WTC11 (cell line): ENCODE measurements around the gene EXOC3L2. TPM values are rescaled to one million over a fixed set of nuclear protein-coding genes. Genes with fewer than 3 reads are reported as not detected.
A peak's percentile ranks its signal among the peaks of the same experiment; 100 is the strongest.
"Not testable (repeated sequence)": the region's sequence is repeated elsewhere in the genome, so short reads cannot be mapped to it uniquely, and the experiment has no call there.

ENCODE experiments used
- ATAC-seq: fragments of 200-7000 bp; cut with Tn5 transposase; 2 replicates; pipeline ENCODE4 v1.10.0; 2021; ENCODE audit warnings: mild to moderate bottlenecking, moderate library complexity
- CTCF ChIA-PET: fragments of 300-600 bp; sonication (Branson Sonifier 250); formaldehyde crosslinking; loops from one replicate; lab custom pipeline; 2021; ENCODE audit warnings: antibody characterized with exemption; lab: Charles Lee
- POLR2A ChIA-PET: fragments of 350-600 bp; sonication (Branson Sonifier 250); formaldehyde crosslinking; loops from one replicate; lab custom pipeline; 2021; ENCODE audit warnings: antibody characterized with exemption; lab: Charles Lee
- DNase-seq: peaks from one replicate; pipeline ENCODE4 v3.0.0; 2021; ENCODE audit warnings: low spot score
- H3K27ac Mint-ChIP-seq: 2 replicates; pipeline ENCODE4 v1.8.0; 2021; ENCODE audit warnings: mixed read lengths
- H3K27me3 Mint-ChIP-seq: 2 replicates; pipeline ENCODE4 v1.8.0; 2021; ENCODE audit warnings: low read depth, mild to moderate bottlenecking, moderate library complexity, mixed read lengths
- H3K36me3 Mint-ChIP-seq: 2 replicates; pipeline ENCODE4 v1.8.0; 2021; ENCODE audit warnings: mixed read lengths
- H3K4me1 Mint-ChIP-seq: 2 replicates; pipeline ENCODE4 v1.8.0; 2022; ENCODE audit warnings: mixed read lengths
- H3K4me3 Mint-ChIP-seq: 2 replicates; pipeline ENCODE4 v1.8.0; 2021; ENCODE audit warnings: mild to moderate bottlenecking, moderate library complexity, mixed read lengths
- H3K9me3 Mint-ChIP-seq: 2 replicates; pipeline ENCODE4 v1.8.0; 2021; ENCODE audit warnings: mixed read lengths
- FOXJ3 ChIP-seq: sonication (generic); formaldehyde crosslinking; IDR thresholded peaks from 2 replicates; pipeline ENCODE4 v1.9.0; 2021; ENCODE audit warnings: missing genetic modification reagents, mild to moderate bottlenecking, borderline replicate concordance
- HMGA2 ChIP-seq: fragments of 250-450 bp; sonication (Bioruptor Pico); IDR thresholded peaks from 2 replicates; pipeline ENCODE4 v1.4.0; 2021; ENCODE audit warnings: mild to moderate bottlenecking, moderate library complexity
- IRF2 ChIP-seq: sonication (generic); formaldehyde crosslinking; IDR thresholded peaks from 2 replicates; pipeline ENCODE4 v1.8.0; 2022; ENCODE audit warnings: low read depth, missing genetic modification reagents, borderline replicate concordance
- JAZF1 ChIP-seq: fragments of 250-450 bp; sonication (Bioruptor Pico); IDR thresholded peaks from 2 replicates; pipeline ENCODE4 v1.9.0; 2021; ENCODE audit warnings: moderate library complexity, mild to moderate bottlenecking, inconsistent platforms
- NR2C2 ChIP-seq: sonication (generic); formaldehyde crosslinking; IDR thresholded peaks from 2 replicates; pipeline ENCODE4 v1.8.0; 2022; ENCODE audit warnings: mild to moderate bottlenecking, missing genetic modification reagents
- RELA ChIP-seq: sonication (generic); formaldehyde crosslinking; IDR thresholded peaks from 2 replicates; pipeline ENCODE4 v1.8.1; 2022; ENCODE audit warnings: missing genetic modification reagents, mild to moderate bottlenecking, borderline replicate concordance
- SMAD3 ChIP-seq: sonication (generic); formaldehyde crosslinking; IDR thresholded peaks from 2 replicates; pipeline ENCODE4 v1.8.0; 2022; ENCODE audit warnings: missing genetic modification reagents, mild to moderate bottlenecking, borderline replicate concordance
- SMAD4 ChIP-seq: sonication (generic); formaldehyde crosslinking; IDR thresholded peaks from 2 replicates; pipeline ENCODE4 v1.8.0; 2022; ENCODE audit warnings: mild to moderate bottlenecking, missing genetic modification reagents
- ZBTB21 ChIP-seq: sonication (generic); formaldehyde crosslinking; IDR thresholded peaks from 2 replicates; pipeline ENCODE4 v1.8.1; 2023; ENCODE audit warnings: mild to moderate bottlenecking, missing genetic modification reagents, borderline replicate concordance
- ZNF138 ChIP-seq: sonication (generic); formaldehyde crosslinking; conservative IDR thresholded peaks from 2 replicates; pipeline ENCODE4 v1.8.1; 2022; ENCODE audit warnings: mild to moderate bottlenecking, moderate library complexity, missing genetic modification reagents
- ZNF219 ChIP-seq: sonication (generic); formaldehyde crosslinking; IDR thresholded peaks from 2 replicates; pipeline ENCODE4 v1.8.0; 2023; ENCODE audit warnings: missing genetic modification reagents, mild to moderate bottlenecking, borderline replicate concordance
- total RNA-seq: library from RNA; stranded (reverse); gene quantifications from 3 replicates; pipeline ENCODE4 v1.2.3, GENCODE V29; 2021
- TF ChIP-seq, protein P1 (sequence below): sonication (generic); formaldehyde crosslinking; IDR thresholded peaks from 2 replicates; pipeline ENCODE4 v1.8.0; 2023; ENCODE audit warnings: missing genetic modification reagents
- TF ChIP-seq, protein P2 (sequence below): sonication (generic); formaldehyde crosslinking; IDR thresholded peaks from 2 replicates; pipeline ENCODE4 v1.8.0; 2023; ENCODE audit warnings: missing genetic modification reagents, mild to moderate bottlenecking, borderline replicate concordance
- TF ChIP-seq, protein P3 (sequence below): fragments of 250-450 bp; sonication (Bioruptor Pico); IDR thresholded peaks from 2 replicates; pipeline ENCODE4 v1.9.0; 2021; ENCODE audit warnings: mild to moderate bottlenecking

Gene EXOC3L2
- total RNA-seq, 1 experiment from 2014 or later, result 2.7 TPM

DNA sequence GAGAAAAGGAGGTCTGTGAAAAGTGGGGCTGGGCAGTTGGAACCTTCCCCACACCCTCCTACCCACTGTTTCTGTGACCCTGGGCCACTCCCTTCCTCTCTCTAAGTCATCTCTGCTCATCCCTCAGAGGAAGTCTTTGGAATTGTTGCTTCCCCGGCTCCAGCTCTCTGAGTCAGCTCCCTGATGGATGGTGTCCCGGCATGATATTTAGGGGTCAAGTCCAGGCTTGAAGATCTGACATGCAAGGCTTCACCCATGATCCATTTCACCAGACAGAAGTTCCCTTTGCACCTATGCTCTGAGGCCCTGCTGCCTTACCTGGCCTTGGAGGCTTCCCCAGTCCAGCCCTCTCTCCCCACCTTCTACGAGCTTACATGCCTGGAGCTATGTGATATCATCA, 13.3 kb downstream of the EXOC3L2 start:
- POLR2A ChIA-PET, result interaction anchor here (0.5 kb wide), 1 partner anchor 19 kb away, joined by 4 read pairs; no protein-coding TSS in a partner anchor
- Mint-ChIP-seq H3K4me3 (no peak overlapping the region), H3K27me3 (peaks cover 74% of the 10 kb centered on the region), H3K4me1 (peaks cover 21% of the 10 kb centered on the region), H3K36me3 (no peaks in the 10 kb centered on the region), H3K9me3 (no peaks in the 10 kb centered on the region), H3K27ac (no peak overlapping the region)
- TF ChIP-seq, protein P1, sequence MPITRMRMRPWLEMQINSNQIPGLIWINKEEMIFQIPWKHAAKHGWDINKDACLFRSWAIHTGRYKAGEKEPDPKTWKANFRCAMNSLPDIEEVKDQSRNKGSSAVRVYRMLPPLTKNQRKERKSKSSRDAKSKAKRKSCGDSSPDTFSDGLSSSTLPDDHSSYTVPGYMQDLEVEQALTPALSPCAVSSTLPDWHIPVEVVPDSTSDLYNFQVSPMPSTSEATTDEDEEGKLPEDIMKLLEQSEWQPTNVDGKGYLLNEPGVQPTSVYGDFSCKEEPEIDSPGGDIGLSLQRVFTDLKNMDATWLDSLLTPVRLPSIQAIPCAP, result no peak
- no peak for TF ChIP-seq ZNF219 (CRISPR knock-in tag)
- TF ChIP-seq IRF2 (CRISPR knock-in tag), result no peak
- TF ChIP-seq SMAD4 (CRISPR knock-in tag), result no peak
- TF ChIP-seq, protein P2, sequence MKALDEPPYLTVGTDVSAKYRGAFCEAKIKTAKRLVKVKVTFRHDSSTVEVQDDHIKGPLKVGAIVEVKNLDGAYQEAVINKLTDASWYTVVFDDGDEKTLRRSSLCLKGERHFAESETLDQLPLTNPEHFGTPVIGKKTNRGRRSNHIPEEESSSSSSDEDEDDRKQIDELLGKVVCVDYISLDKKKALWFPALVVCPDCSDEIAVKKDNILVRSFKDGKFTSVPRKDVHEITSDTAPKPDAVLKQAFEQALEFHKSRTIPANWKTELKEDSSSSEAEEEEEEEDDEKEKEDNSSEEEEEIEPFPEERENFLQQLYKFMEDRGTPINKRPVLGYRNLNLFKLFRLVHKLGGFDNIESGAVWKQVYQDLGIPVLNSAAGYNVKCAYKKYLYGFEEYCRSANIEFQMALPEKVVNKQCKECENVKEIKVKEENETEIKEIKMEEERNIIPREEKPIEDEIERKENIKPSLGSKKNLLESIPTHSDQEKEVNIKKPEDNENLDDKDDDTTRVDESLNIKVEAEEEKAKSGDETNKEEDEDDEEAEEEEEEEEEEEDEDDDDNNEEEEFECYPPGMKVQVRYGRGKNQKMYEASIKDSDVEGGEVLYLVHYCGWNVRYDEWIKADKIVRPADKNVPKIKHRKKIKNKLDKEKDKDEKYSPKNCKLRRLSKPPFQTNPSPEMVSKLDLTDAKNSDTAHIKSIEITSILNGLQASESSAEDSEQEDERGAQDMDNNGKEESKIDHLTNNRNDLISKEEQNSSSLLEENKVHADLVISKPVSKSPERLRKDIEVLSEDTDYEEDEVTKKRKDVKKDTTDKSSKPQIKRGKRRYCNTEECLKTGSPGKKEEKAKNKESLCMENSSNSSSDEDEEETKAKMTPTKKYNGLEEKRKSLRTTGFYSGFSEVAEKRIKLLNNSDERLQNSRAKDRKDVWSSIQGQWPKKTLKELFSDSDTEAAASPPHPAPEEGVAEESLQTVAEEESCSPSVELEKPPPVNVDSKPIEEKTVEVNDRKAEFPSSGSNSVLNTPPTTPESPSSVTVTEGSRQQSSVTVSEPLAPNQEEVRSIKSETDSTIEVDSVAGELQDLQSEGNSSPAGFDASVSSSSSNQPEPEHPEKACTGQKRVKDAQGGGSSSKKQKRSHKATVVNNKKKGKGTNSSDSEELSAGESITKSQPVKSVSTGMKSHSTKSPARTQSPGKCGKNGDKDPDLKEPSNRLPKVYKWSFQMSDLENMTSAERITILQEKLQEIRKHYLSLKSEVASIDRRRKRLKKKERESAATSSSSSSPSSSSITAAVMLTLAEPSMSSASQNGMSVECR (CRISPR knock-in tag), result no peak
- DNase-seq (no peak), ATAC-seq (no peak)
- CTCF ChIA-PET, result interaction anchor here (1.0 kb wide), 1 partner anchor 44 kb away, joined by 3 read pairs; no protein-coding TSS in a partner anchor

DNA sequence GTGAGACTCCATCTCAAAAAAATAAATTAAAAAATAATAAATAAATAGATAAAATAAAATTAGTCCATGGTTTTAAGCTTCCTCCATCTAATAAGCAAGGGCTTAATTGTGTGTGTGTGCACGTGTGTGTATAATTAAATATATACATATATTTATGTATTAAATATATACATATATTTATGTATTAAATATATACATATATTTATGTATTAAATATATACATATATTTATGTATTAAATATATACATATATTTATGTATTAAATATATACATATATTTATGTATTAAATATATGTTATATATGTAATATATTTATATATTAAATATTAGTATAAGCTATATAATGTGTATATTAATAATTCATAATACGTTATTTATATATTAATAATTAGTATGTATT, 16.2 kb downstream of the EXOC3L2 start:
- H3K27me3 Mint-ChIP-seq, result peaks cover 55% of the 10 kb centered on the region
- CTCF ChIA-PET, result interaction anchor here (1.2 kb wide), 1 partner anchor 42 kb away, joined by 3 read pairs; no protein-coding TSS in a partner anchor
- TF ChIP-seq HMGA2 (CRISPR knock-in tag), result peak; percentile 94
- TF ChIP-seq, all 79 proteins: peak for 1; not testable (repeated sequence) for 78

DNA sequence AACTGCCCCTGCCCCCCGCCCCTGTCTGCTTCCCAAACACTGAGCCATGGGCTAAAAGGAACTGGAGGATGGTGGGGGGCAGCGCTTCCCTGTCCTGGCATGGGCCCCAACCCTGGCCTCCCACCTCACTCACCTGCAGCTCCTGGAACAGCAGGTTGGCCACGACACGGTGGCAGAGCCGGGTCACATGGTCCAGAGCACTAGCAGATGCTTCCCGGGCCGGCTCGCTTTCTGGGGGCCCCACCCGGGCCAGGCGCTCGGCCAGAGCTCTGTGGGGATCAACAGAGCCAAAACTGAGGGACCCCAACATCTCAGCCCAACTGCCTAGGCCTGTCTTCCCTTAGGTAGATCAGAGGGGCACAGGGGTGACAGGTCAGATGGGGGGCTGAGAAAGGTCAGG, 20.6 kb downstream of the EXOC3L2 start:
- TF ChIP-seq SMAD3 (no peak), FOXJ3 (CRISPR knock-in tag) (no peak), RELA (CRISPR knock-in tag) (no peak), JAZF1 (CRISPR knock-in tag) (no peak), ZBTB21 (CRISPR knock-in tag) (no peak), NR2C2 (CRISPR knock-in tag) (no peak), IRF2 (CRISPR knock-in tag) (no peak), ZNF138 (CRISPR knock-in tag) (no peak)
- TF ChIP-seq, protein P3, sequence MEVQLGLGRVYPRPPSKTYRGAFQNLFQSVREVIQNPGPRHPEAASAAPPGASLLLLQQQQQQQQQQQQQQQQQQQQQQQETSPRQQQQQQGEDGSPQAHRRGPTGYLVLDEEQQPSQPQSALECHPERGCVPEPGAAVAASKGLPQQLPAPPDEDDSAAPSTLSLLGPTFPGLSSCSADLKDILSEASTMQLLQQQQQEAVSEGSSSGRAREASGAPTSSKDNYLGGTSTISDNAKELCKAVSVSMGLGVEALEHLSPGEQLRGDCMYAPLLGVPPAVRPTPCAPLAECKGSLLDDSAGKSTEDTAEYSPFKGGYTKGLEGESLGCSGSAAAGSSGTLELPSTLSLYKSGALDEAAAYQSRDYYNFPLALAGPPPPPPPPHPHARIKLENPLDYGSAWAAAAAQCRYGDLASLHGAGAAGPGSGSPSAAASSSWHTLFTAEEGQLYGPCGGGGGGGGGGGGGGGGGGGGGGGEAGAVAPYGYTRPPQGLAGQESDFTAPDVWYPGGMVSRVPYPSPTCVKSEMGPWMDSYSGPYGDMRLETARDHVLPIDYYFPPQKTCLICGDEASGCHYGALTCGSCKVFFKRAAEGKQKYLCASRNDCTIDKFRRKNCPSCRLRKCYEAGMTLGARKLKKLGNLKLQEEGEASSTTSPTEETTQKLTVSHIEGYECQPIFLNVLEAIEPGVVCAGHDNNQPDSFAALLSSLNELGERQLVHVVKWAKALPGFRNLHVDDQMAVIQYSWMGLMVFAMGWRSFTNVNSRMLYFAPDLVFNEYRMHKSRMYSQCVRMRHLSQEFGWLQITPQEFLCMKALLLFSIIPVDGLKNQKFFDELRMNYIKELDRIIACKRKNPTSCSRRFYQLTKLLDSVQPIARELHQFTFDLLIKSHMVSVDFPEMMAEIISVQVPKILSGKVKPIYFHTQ, result no peak
- TF ChIP-seq, all 79 proteins: peak for 0
- Mint-ChIP-seq H3K4me3 (no peak overlapping the region), H3K27me3 (peaks cover 35% of the 10 kb centered on the region), H3K36me3 (no peaks in the 10 kb centered on the region), H3K4me1 (0 out of 2 replicates have a peak, but pooled peaks cover 3% of the 10 kb centered on the region), H3K9me3 (no peaks in the 10 kb centered on the region), H3K27ac (no peak overlapping the region)
- POLR2A ChIA-PET, result no interaction called here
- no peak for DNase-seq
- ATAC-seq, result no peak
- CTCF ChIA-PET, result no interaction called here

More for the DNA sequence above, 16.2 kb downstream of the EXOC3L2 start:
- H3K4me3 Mint-ChIP-seq, H3K9me3 Mint-ChIP-seq, H3K36me3 Mint-ChIP-seq, ATAC-seq, POLR2A ChIA-PET, DNase-seq, H3K27ac Mint-ChIP-seq, H3K4me1 Mint-ChIP-seq: not testable (repeated sequence)
